HEK293T (cell line): Measurements from ENCODE around the gene TCERG1L.

Experiments used
- ELF4 ChIP-seq: fragments of 450-650 bp; IDR thresholded peaks from 2 replicates; pipeline ENCODE4 v1.6.1; 2017; ENCODE audit warnings: antibody characterized with exemption
- FOXK2 ChIP-seq: fragments of 450-650 bp; IDR thresholded peaks from 2 replicates; pipeline ENCODE4 v1.6.1; 2016; ENCODE audit warnings: mild to moderate bottlenecking
- FOXM1 ChIP-seq: fragments of 450-650 bp; IDR thresholded peaks from 2 replicates; pipeline ENCODE4 v1.6.1; 2017; ENCODE audit warnings: mild to moderate bottlenecking, borderline replicate concordance
- L3MBTL2 ChIP-seq: fragments of 450-650 bp; conservative IDR thresholded peaks from 2 replicates; pipeline ENCODE4 v1.6.1; 2016; ENCODE audit warnings: mild to moderate bottlenecking
- PKNOX1 ChIP-seq: fragments of 450-650 bp; IDR thresholded peaks from 2 replicates; pipeline ENCODE4 v1.6.1; 2016
- SP1 ChIP-seq: fragments of 450-650 bp; IDR thresholded peaks from 2 replicates; pipeline ENCODE4 v1.6.1; 2017
- SUZ12 ChIP-seq: fragments of 450-650 bp; IDR thresholded peaks from 2 replicates; pipeline ENCODE4 v1.6.1; 2016; ENCODE audit warnings: mild to moderate bottlenecking
- ZNF384 ChIP-seq: fragments of 450-650 bp; IDR thresholded peaks from 2 replicates; pipeline ENCODE4 v1.6.1; 2016

DNA sequence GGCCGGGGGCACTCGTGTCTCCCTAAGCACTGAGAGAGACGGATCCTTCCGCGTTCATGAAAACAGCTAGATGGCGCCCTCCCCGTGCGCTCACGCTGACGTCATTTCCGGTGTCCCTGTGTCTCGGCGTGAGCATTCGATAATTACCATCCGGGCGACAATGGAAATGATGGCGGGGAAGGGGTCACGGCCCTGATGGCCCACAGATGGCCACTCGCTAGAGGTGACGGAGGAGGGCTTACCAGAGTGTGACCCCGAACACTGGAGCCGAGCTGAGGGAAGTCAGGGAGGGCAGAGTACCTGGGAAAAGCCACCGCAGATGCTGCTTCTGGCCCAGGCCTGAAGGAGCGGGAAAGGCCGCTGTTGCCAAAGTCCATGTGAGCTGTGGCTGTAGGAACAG is 222.9 kb downstream of the TCERG1L start:
- TF ChIP-seq SP1 = no peak
- no peak for TF ChIP-seq PKNOX1
- no peak for TF ChIP-seq FOXM1
- TF ChIP-seq ZNF384 = no peak
- TF ChIP-seq SUZ12 = no peak
- TF ChIP-seq FOXK2 = no peak
- TF ChIP-seq L3MBTL2 = no peak
- no peak for TF ChIP-seq ELF4
